DOHH2 (cell line): ENCODE data around the gene MYDGF.

ENCODE experiments used
- H3F3A ChIP-seq: fragments of 200-600 bp; sonication (generic), shearing (Covaris generic); 2 replicates; pipeline ENCODE4 v1.6.0; 2016; ENCODE audit warnings: antibody characterized with exemption, mild to moderate bottlenecking; ENCODE audit not compliant: control insufficient read depth, insufficient read depth
- H3K27ac ChIP-seq: fragments of 200-600 bp; sonication (generic); 2 replicates; pipeline ENCODE4 v1.5.1; 2014; ENCODE audit warnings: low read depth, mild to moderate bottlenecking, low read length, moderate library complexity
- H3K27me3 ChIP-seq: fragments of 200-600 bp; sonication (generic); 2 replicates; pipeline ENCODE4 v1.6.1; 2014; ENCODE audit warnings: mild to moderate bottlenecking, low read length, mixed read lengths; ENCODE audit not compliant: control insufficient read depth
- H3K36me3 ChIP-seq: fragments of 200-600 bp; sonication (generic); 2 replicates; pipeline ENCODE4 v1.6.1; 2014; ENCODE audit warnings: mild to moderate bottlenecking, low read length, moderate library complexity, mixed read lengths; ENCODE audit not compliant: control insufficient read depth
- H3K4me1 ChIP-seq: fragments of 200-600 bp; sonication (generic); 2 replicates; pipeline ENCODE4 v1.6.1; 2014; ENCODE audit warnings: mild to moderate bottlenecking, low read length, mixed read lengths; ENCODE audit not compliant: control insufficient read depth
- H3K4me2 ChIP-seq: fragments of 200-600 bp; sonication (generic); 2 replicates; pipeline ENCODE4 v1.6.0; 2014; ENCODE audit warnings: mild to moderate bottlenecking, low read length, moderate library complexity
- H3K4me3 ChIP-seq: fragments of 200-600 bp; sonication (generic); 2 replicates; pipeline ENCODE4 v1.5.1; 2014; ENCODE audit warnings: mild to moderate bottlenecking, low read length, mixed read lengths
- H3K79me2 ChIP-seq: fragments of 200-600 bp; sonication (generic); 2 replicates; pipeline ENCODE4 v1.6.1; 2014; ENCODE audit warnings: mild to moderate bottlenecking, low read length, mixed read lengths; ENCODE audit not compliant: control insufficient read depth
- H3K9me2 ChIP-seq: fragments of 200-600 bp; sonication (generic); replicated peaks from 2 replicates; pipeline ENCODE4 v1.6.1; 2014; ENCODE audit warnings: mild to moderate bottlenecking, low read length, mixed read lengths; ENCODE audit not compliant: control insufficient read depth
- H3K9me3 ChIP-seq: fragments of 200-600 bp; sonication (generic); 2 replicates; pipeline ENCODE4 v1.6.1; 2014; ENCODE audit warnings: antibody characterized with exemption, low read length, mixed read lengths; ENCODE audit not compliant: control insufficient read depth, insufficient read depth
- H4K20me1 ChIP-seq: fragments of 200-600 bp; sonication (generic); 2 replicates; pipeline ENCODE4 v1.6.0; 2014; ENCODE audit warnings: low read depth, mild to moderate bottlenecking, antibody characterized with exemption, low read length, moderate library complexity; ENCODE audit not compliant: control insufficient read depth, insufficient read depth
- CTCF ChIP-seq: fragments of 200-600 bp; sonication (generic); IDR thresholded peaks from one replicate; pipeline ENCODE4 v1.5.1; 2014; ENCODE audit warnings: antibody characterized with exemption, mild to moderate bottlenecking, low read depth, low read length; ENCODE audit not compliant: poor library complexity, severe bottlenecking
- EZH2phosphoT487 ChIP-seq: fragments of 200-600 bp; sonication (generic); IDR thresholded peaks from 2 replicates; pipeline ENCODE4 v1.6.1; 2017; ENCODE audit warnings: borderline replicate concordance, mild to moderate bottlenecking, antibody characterized with exemption, low read length, moderate library complexity, mixed read lengths

Gene MYDGF

GRCh38 chr19:4657262-4657661 is 12.9 kb downstream of the MYDGF start:
- H3K4me2 ChIP-seq, result no peak overlapping the region
- H3K36me3 ChIP-seq, result peaks cover 39% of the 10 kb centered on the region
- H4K20me1 ChIP-seq, result no peaks in the 10 kb centered on the region
- no peak for TF ChIP-seq CTCF
- no peak for TF ChIP-seq EZH2phosphoT487
- H3K27ac ChIP-seq, result no peak overlapping the region
- no peaks in the 10 kb centered on the region for H3K79me2 ChIP-seq
- no peaks in the 10 kb centered on the region for H3K9me3 ChIP-seq
- no peaks in the 10 kb centered on the region for H3K9me2 ChIP-seq
- H3K4me3 ChIP-seq, result no peak overlapping the region
- H3F3A ChIP-seq, result peaks cover 3% of the 10 kb centered on the region; the same call in 1 of the 2 replicates
- H3K4me1 ChIP-seq, result peaks cover 8% of the 10 kb centered on the region
- H3K27me3 ChIP-seq, result no peaks in the 10 kb centered on the region

GRCh38 chr19:4656102-4656501 is 14.0 kb downstream of the MYDGF start:
- Histone ChIP-seq H3K79me2 (no peaks in the 10 kb centered on the region), H3K9me2 (no peaks in the 10 kb centered on the region), H3F3A (peaks cover 3% of the 10 kb centered on the region; the same call in 1 of the 2 replicates), H3K9me3 (no peaks in the 10 kb centered on the region), H3K4me3 (no peak overlapping the region), H4K20me1 (no peaks in the 10 kb centered on the region), H3K27ac (no peak overlapping the region), H3K36me3 (peaks cover 37% of the 10 kb centered on the region), H3K4me2 (no peak overlapping the region), H3K4me1 (peaks cover 8% of the 10 kb centered on the region), H3K27me3 (no peaks in the 10 kb centered on the region)
- no peak for TF ChIP-seq EZH2phosphoT487
- TF ChIP-seq CTCF, result no peak

GRCh38 chr19:4654437-4655361 is 15.4 kb downstream of the MYDGF start:
- peaks cover 24% of the 10 kb centered on the region for H3K36me3 ChIP-seq
- no peaks in the 10 kb centered on the region for H3K27me3 ChIP-seq
- peaks cover 3% of the 10 kb centered on the region; the same call in 1 of the 2 replicates for H3F3A ChIP-seq
- H3K27ac ChIP-seq, result no peak overlapping the region
- no peaks in the 10 kb centered on the region for H4K20me1 ChIP-seq
- no peaks in the 10 kb centered on the region for H3K79me2 ChIP-seq
- H3K9me2 ChIP-seq, result no peaks in the 10 kb centered on the region
- H3K4me3 ChIP-seq, result no peak overlapping the region
- H3K9me3 ChIP-seq, result no peaks in the 10 kb centered on the region
- no peak overlapping the region for H3K4me2 ChIP-seq
- H3K4me1 ChIP-seq, result peaks cover 8% of the 10 kb centered on the region
- TF ChIP-seq CTCF (no peak), EZH2phosphoT487 (no peak)
